Keratinocyte (primary cell): ENCODE results near the gene CFAP61. TPM values are rescaled to one million over a fixed set of nuclear protein-coding genes. Genes with fewer than 3 reads are reported as not detected.

ENCODE experiments used
- DNase-seq: peaks from one replicate; pipeline ENCODE4 v3.0.0-alpha.2; 2011; ENCODE audit warnings: low read depth, missing footprints, low spot score
- FAIRE-seq: peaks from 2 replicates; lab custom pipeline; 2011; peaks lifted over from hg19 to GRCh38; lab: Jason Lieb, UNC
- H2AFZ ChIP-seq: 2 replicates; pipeline ENCODE4 v1.6.0; 2012; ENCODE audit warnings: low read length, control low read depth, inconsistent platforms; ENCODE audit not compliant: control insufficient read depth
- H3K27ac ChIP-seq: 2 replicates; pipeline ENCODE4 v1.5.1; 2011; ENCODE audit warnings: low read length; ENCODE audit not compliant: control insufficient read depth, insufficient read depth
- H3K27me3 ChIP-seq: 3 replicates; pipeline ENCODE4 v1.6.0; 2011; ENCODE audit warnings: low read length; ENCODE audit not compliant: control insufficient read depth, insufficient read depth; ENCODE audit errors: extremely low read depth
- H3K36me3 ChIP-seq, 2 experiments: 2 replicates in 1 of 2; 3 replicates in 1 of 2; pipeline ENCODE4 v1.5.1; 2011; ENCODE audit warnings: low read length in 2 of 2, mild to moderate bottlenecking in 1 of 2; ENCODE audit not compliant: control insufficient read depth in 2 of 2, insufficient read depth in 2 of 2; ENCODE audit errors: extremely low read depth in 1 of 2
- H3K4me1 ChIP-seq: 3 replicates; pipeline ENCODE4 v1.5.1; 2011; ENCODE audit warnings: low read length; ENCODE audit not compliant: control insufficient read depth, insufficient read depth; ENCODE audit errors: extremely low read depth
- H3K4me2 ChIP-seq: 3 replicates; pipeline ENCODE4 v1.6.0; 2011; ENCODE audit warnings: low read depth, low read length; ENCODE audit not compliant: control insufficient read depth, insufficient read depth; ENCODE audit errors: extremely low read depth
- H3K4me3 ChIP-seq, 3 experiments: fragments of 200-600 bp in 1 of 3; sonication (generic) in 1 of 3; 2 replicates in 2 of 3; 3 replicates in 1 of 3; pipeline ENCODE4 v1.5.1; 2011 to 2016; ENCODE audit warnings: low read length in 3 of 3, mild to moderate bottlenecking in 3 of 3, control low read depth in 2 of 3, inconsistent platforms in 1 of 3, low read depth in 1 of 3, mixed read lengths in 1 of 3, mixed run types in 1 of 3, moderate library complexity in 1 of 3; ENCODE audit not compliant: control insufficient read depth in 2 of 3, insufficient read depth in 2 of 3; ENCODE audit errors: extremely low read depth in 1 of 3
- H3K79me2 ChIP-seq: 2 replicates; pipeline ENCODE4 v1.6.0; 2012; ENCODE audit warnings: low read length; ENCODE audit not compliant: control insufficient read depth, insufficient read depth
- H3K9ac ChIP-seq: 3 replicates; pipeline ENCODE4 v1.6.0; 2011; ENCODE audit warnings: low read length; ENCODE audit not compliant: control insufficient read depth, insufficient read depth; ENCODE audit errors: extremely low read depth
- H3K9me1 ChIP-seq: 3 replicates; pipeline ENCODE4 v1.6.0; 2011; ENCODE audit warnings: low read length; ENCODE audit not compliant: control insufficient read depth, insufficient read depth; ENCODE audit errors: extremely low read depth
- H3K9me3 ChIP-seq: 2 replicates; pipeline ENCODE4 v1.5.1; 2012; ENCODE audit warnings: low read depth, low read length; ENCODE audit not compliant: control insufficient read depth
- H4K20me1 ChIP-seq: 3 replicates; pipeline ENCODE4 v1.6.0; 2011; ENCODE audit warnings: low read length; ENCODE audit not compliant: control insufficient read depth, insufficient read depth; ENCODE audit errors: extremely low read depth
- EZH2 ChIP-seq: IDR thresholded peaks from one replicate; pipeline ENCODE4 v1.6.1; 2012; ENCODE audit warnings: inconsistent platforms, mild to moderate bottlenecking, low read length, moderate library complexity
- dilution Hi-C: fragments of 300-500 bp; cut with MboI; formaldehyde crosslinking; loops from one replicate; pipeline ENCODE4 v1.7.0; 2020; ENCODE audit warnings: low sequenced_read_pairs; ENCODE audit not compliant: extremely low pct_ligation_motif_present
- polyA plus RNA-seq, 5 experiments: library from polyadenylated mRNA; depleted of rRNA in 3 of 5; stranded (reverse) in 3 of 5; stranded (forward) in 1 of 5; unstranded in 1 of 5; fragments of >200 nt; gene quantifications; 1 replicate in 1 of 5; 2 replicates in 3 of 5; 3 replicates in 1 of 5; pipeline versions ENCODE4 v1.2.1 to v1.2.3, GENCODE V29; 2011 to 2012; ENCODE audit warnings: missing spikeins in 2 of 5, low read depth in 1 of 5, low replicate concordance in 1 of 5
- TF ChIP-seq, protein P1 (sequence below), 3 experiments: IDR thresholded peaks in 1 of 3; conservative IDR thresholded peaks in 1 of 3; optimal IDR thresholded peaks in 1 of 3; 2 replicates in 2 of 3; 3 replicates in 1 of 3; pipeline versions ENCODE3 to v1.5.1; 2011; ENCODE audit warnings: low read length in 3 of 3, mild to moderate bottlenecking in 3 of 3, moderate library complexity in 2 of 3, control low read depth in 1 of 3, inconsistent platforms in 1 of 3; ENCODE audit not compliant: insufficient read depth in 2 of 3; ENCODE audit errors: extremely low read depth in 1 of 3

CFAP61 gene
- polyA plus RNA-seq, 1 donor (not counting 4 experiments of a cell fraction or from before 2014, with no cell fraction given) = 0.25 TPM

DNA sequence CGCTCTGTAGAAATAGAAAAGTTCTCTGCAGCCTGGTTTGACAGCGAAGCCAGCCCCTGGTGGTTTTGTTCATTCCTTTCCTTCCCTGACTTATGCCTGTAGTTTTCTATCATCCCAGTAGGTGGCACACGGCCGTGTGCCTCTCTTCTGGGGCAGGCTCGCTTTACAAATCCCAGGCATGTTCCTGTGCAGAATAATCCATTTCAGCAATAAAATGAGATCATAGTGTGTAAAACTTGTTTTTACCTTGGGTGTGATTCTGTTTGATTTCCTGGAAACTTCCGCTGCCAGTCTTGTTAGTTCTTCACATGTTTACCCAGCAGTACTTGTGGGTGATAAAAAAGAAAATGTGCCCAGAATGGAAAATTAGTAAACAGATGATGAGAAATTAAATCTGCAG, 308.1 kb downstream of the CFAP61 start:
- Histone ChIP-seq H2AFZ (no peak overlapping the region), H3K4me3 (no peak overlapping the region), H3K36me3 (no peaks in the 10 kb centered on the region), H4K20me1 (no peaks in the 10 kb centered on the region), H3K27me3 (peaks cover 50% of the 10 kb centered on the region), H3K27ac (no peak overlapping the region), H3K9me3 (no peaks in the 10 kb centered on the region), H3K79me2 (no peaks in the 10 kb centered on the region), H3K9ac (no peak overlapping the region), H3K4me2 (peak overlapping the region; percentile 35), H3K9me1 (no peaks in the 10 kb centered on the region), H3K4me1 (no peaks in the 10 kb centered on the region)
- TF ChIP-seq, protein P1, sequence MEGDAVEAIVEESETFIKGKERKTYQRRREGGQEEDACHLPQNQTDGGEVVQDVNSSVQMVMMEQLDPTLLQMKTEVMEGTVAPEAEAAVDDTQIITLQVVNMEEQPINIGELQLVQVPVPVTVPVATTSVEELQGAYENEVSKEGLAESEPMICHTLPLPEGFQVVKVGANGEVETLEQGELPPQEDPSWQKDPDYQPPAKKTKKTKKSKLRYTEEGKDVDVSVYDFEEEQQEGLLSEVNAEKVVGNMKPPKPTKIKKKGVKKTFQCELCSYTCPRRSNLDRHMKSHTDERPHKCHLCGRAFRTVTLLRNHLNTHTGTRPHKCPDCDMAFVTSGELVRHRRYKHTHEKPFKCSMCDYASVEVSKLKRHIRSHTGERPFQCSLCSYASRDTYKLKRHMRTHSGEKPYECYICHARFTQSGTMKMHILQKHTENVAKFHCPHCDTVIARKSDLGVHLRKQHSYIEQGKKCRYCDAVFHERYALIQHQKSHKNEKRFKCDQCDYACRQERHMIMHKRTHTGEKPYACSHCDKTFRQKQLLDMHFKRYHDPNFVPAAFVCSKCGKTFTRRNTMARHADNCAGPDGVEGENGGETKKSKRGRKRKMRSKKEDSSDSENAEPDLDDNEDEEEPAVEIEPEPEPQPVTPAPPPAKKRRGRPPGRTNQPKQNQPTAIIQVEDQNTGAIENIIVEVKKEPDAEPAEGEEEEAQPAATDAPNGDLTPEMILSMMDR (optimal IDR thresholded peaks at IDR 0.05 in 1 of 3, IDR thresholded peaks at IDR 0.05 in 1 of 3, conservative IDR thresholded peaks at IDR 0.05 in 1 of 3; ENCODE audit: extremely low read depth in 1 of 3, insufficient read depth in 2 of 3, low read length in 3 of 3) = peak; percentile 81 to 87 (median 84)
- no peak for TF ChIP-seq EZH2
- DNase-seq (peak; percentile 17), FAIRE-seq (peak; percentile 89)
- dilution Hi-C loops = no loop called here

DNA sequence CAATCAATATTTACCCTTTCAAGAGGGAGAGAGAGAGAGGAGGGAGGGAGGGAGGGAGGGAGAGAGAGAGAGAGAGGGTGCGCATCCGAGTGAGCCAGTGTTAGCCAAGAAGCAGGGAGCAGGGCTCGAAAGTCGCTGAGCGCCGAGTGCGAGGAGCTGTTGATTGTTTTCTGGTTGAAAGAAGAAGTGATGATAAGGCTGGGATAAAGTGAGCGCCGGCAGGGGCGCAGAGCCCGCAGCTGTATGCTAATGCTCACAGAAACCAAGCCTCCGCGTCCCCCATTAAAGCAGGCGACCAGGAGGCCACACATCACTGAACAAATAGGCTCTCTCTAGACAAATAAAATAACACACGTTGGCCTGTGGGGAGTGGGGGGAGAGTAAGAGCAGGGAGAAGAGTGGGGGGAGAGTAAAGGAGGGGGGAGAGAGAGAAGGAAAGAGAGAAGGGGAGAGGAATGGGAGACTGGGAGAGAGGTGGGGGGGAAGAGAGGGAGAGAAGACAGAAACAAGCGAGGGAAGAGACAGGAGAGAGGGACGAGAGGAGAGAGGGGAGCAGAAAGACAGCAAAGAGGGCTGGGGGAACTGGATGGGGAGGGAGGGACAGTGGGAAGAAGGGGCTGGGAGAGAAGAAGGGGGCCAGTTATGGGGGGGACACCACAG, 310.6 kb downstream of the CFAP61 start:
- Histone ChIP-seq H3K9ac (no peak overlapping the region), H3K4me3 (no peak overlapping the region), H3K4me1 (no peaks in the 10 kb centered on the region), H4K20me1 (no peaks in the 10 kb centered on the region), H3K9me3 (no peaks in the 10 kb centered on the region), H3K27me3 (peaks cover 75% of the 10 kb centered on the region), H2AFZ (no peak overlapping the region), H3K36me3 (no peaks in the 10 kb centered on the region), H3K4me2 (no peak overlapping the region), H3K79me2 (no peaks in the 10 kb centered on the region), H3K9me1 (no peaks in the 10 kb centered on the region), H3K27ac (no peak overlapping the region)
- no peak for FAIRE-seq
- dilution Hi-C loops = no loop called here
- TF ChIP-seq, protein P1 (optimal IDR thresholded peaks at IDR 0.05 in 1 of 3, IDR thresholded peaks at IDR 0.05 in 1 of 3, conservative IDR thresholded peaks at IDR 0.05 in 1 of 3; ENCODE audit: extremely low read depth in 1 of 3, insufficient read depth in 2 of 3, low read length in 3 of 3) = no peak
- TF ChIP-seq EZH2 = no peak
- no peak for DNase-seq
